NCI-H128 (cell line): ENCODE results near the gene FAM210A.
"Not testable (repeated sequence)": the region's sequence is repeated elsewhere in the genome, so short reads cannot be mapped to it uniquely, and the experiment has no call there.

ENCODE experiments used
- DNase-seq: peaks from one replicate; lab custom pipeline; 2025; ENCODE audit not compliant: unreplicated experiment; lab: John Stamatoyannopoulos, UW

FAM210A gene

DNA sequence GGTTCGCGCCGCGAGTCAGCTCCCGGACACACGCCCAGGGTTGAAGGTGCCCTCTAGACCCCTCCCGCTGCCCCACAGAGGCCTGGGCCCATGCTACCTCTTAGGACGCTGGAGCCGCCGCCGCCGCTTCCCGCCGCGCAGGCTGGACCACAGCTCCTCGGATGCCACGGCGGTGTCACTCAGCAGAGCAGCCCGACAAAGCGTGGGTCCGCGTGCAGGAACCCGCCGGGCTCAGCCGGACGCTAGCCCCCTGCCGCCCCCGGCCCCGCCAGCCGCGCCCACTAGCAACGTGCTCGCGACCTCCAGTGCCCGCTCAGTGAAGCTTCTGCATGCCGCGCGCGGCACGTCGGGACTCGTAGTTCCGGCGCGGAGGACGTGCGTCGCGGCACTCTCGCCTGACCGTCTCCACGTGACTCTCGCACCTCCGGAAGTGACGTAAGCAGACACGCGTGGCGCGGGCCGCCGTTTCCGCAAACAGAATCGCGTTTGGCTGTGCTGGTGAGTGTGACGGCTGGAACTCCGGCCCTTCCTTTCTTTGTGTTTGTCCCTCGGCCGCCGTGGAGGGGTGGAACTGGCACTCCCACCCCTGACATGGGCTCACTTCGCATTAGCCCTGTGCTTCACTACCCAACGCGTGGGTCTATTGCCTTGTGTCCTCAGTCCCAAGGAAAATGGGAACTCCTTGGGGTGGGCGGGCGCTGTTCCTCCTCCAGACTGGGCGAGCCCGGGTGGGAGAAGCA lies at the start of gene FAM210A, which contains the start of gene RNMT:
FAM210A (minus strand) TSS at position 327 of the 740 bp plus-strand sequence. CDS start 44,481 bp downstream, outside the sequence.
RNMT (plus strand) TSS at position 442 of the 740 bp plus-strand sequence. CDS start 4,845 bp downstream, outside the sequence.
- DNase-seq, result peak; percentile 90

- no peak for DNase-seq
These were observed 48.7 kb upstream of the FAM210A start for GRCh38 chr18:13775058-13775457.

DNA sequence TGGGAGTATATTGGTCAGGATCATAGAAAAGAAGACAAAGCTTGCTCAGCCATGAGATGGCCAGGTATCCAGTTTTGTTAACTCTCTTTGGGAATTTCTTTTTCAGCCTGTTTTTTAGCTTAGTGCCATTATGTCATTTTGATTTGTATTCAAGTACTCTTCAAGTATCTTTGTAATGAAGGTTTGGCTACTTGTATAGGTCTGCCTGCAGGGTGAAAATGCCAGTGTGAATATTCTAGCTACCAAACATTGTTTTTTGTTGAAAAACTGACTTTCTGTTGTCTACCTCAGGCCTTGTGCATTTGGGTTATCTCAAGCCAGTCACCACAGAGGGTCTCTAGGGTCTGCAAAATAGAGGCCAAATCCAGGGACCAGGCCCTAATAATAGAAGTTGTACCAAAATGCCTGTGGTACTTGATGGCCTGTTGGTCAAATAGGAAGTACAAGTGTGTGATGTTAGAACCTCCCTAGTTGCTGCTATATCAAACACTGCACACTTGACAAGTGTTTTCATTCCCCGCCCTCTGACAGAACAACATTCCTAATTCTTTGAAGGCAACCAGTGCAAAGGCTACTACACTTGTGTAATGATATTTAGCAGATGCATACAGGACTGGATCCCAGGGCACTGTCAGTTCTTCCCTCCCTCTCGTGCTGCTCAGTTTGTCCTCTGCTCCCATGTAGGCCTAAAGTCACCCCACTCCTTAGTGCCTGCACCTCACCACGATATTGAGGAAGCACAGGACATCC lies 36.5 kb upstream of the FAM210A start:
- DNase-seq, result no peak

GRCh38 chr18:13760047-13760446 lies 33.7 kb upstream of the FAM210A start:
- DNase-seq, result no peak

DNA sequence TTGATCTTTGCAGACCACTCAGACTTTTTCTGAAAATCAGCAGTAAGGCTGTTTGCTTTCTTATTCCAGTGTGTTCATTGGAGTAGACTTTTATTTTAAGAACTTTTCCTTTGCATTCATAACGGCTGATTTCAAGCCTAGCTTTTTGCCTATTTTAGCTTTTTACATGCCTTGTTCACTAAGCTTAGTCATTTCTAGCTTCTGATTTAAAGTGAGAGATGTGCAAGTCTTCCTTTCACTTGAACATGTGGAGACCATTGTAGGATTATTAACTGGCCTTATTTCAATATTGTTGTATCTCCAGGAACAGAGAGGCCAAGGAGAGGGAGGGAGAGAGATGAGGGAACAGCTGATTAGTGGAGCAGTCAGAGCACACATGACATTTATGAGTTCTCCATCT lies 32.3 kb upstream of the FAM210A start:
- DNase-seq, result no peak

DNA sequence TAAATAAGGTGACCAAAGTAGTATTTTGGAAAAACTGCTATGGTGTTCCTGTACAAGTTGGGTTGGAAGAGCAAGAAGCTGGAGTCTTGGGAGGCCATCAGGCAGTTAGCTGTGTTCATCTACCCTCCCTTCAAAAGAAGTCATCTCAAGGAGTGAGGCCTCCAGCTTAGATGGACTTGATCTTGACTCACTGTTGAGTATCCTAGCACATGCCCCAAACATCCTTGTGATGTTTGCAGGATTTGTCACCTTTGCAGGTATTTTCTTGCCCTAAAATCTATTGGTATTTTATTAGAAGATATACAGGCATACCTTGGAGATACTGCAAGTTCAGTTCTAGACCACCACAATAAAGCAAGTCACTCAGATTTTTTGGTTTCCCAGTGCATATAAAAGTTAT lies 30.3 kb upstream of the FAM210A start:
- DNase-seq, result no peak

GRCh38 chr18:13756261-13756660 lies 29.9 kb upstream of the FAM210A start:
- DNase-seq, result no peak

DNA sequence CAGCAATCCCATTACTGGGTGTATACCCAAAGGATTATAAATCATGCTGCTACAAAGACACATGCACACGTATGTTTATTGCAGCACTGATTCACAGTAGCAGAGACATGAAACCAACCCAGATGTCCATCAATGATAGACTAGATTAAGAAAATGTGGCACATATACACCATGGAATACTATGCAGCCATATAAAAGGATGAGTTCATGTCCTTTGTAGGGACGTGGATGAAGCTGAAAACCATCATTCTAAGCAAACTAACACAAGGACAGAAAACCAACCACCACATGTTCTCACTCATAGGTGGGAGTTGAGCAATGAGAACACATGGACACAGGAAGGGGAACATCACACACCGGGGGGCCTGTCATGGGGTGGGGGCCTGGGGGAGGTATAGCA lies 25.2 kb upstream of the FAM210A start:
- not testable (repeated sequence) for DNase-seq

GRCh38 chr18:13746633-13747032 lies 20.3 kb upstream of the FAM210A start:
- no peak for DNase-seq

GRCh38 chr18:13745696-13746095 lies 19.3 kb upstream of the FAM210A start:
- no peak for DNase-seq

DNA sequence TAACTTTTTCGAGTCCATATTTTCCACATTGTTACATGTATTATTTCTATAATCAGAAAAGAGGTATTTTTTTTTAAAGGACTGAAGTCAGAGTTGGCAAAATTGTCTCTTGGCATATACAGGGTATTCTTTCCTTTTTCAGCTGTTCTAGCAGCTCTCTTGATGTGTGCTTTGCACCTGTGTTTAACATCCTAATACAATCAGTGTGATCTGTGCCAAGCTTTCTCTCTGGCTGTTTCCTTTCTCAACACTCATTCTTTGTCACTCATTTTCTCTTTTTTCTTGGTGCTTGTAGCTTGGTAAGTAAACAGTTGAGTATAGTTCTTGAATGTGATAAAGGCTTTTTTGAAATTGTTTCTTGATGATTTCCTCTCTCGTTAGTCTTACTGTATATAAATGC lies 9.3 kb upstream of the FAM210A start:
- no peak for DNase-seq

- DNase-seq, result no peak
These were observed 4.1 kb upstream of the FAM210A start for GRCh38 chr18:13730481-13730880.

DNA sequence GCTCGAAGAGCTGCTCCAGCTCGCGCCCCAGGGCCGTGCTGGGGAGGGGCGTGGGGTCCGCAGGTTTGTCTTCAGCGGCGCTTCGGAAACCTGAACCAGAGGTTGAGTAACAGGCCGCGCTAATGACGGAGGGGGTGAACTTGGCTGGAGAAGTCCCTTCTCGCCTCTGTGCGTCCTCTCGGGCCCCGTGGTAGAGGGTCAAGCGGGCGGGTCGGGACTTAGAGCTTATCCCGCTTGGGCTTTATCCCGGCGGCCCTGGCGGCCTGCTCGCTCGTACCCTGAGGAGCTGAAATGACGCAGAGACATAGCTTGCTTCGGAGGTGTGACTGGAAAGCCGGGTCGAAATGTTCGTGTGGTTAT lies 594 bp upstream of the FAM210A start:
- DNase-seq, result no peak

DNA sequence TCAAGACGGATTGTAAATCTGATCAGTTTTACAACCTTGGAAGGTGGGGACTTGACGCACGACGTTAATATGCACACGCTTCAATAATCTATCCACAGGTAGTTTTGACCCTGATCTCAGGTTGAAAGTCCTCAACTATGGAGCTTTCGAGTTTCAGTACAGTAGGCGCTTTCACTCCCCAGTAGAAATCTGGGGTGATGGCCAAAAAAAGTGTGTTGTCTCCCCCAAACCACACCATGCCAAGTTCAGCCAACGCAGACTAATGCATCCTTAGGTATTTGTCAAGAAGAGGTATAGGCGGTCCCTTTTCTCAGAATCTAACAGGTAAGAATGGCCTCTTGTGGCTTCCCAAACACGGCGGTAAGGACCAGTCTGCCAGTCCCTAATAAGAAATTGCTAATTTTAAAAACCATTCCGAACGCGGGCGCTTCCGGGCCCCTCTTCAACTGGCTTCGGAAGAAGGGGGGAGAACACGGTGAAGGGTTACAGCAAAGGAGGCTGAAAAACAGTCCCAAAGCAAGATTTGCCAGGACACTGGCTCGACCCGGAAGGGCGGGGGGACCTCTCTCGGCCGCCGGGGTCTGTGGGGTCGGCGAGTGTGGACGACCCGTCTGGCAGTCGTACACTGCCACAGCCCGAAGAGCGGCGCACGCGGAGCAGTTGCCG lies 659 bp downstream of the FAM210A start:
- DNase-seq, result no peak

- DNase-seq, result no peak
These were observed 5.5 kb downstream of the FAM210A start for GRCh38 chr18:13720847-13721246.

GRCh38 chr18:13720123-13720522 lies 6.2 kb downstream of the FAM210A start:
- no peak for DNase-seq

DNA sequence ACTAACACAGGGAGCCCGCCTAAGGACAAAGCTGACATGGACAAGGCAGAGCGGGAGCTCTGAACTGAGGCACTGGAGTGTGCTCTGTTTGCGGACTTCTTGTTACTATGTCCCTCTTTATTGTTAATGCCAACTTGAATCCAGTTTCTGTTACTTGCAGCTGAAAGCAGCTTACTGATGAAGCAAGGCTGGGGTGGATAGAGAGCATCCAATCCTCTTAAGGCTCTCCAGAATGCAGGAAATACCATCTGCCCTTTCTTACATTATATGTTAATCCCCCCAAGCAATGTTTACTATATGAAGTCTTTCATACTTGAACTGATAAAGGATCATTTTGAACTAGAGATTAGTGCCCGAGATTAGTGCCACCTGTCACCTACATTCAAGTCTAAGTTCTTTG lies 9.4 kb downstream of the FAM210A start:
- DNase-seq, result no peak

GRCh38 chr18:13715330-13715729 lies 11.0 kb downstream of the FAM210A start:
- DNase-seq, result no peak

GRCh38 chr18:13713455-13714055 lies 12.8 kb downstream of the FAM210A start:
- DNase-seq, result no peak

- no peak for DNase-seq
These were observed 13.8 kb downstream of the FAM210A start for GRCh38 chr18:13712400-13713131.

- DNase-seq, result no peak
These were observed 15.9 kb downstream of the FAM210A start for GRCh38 chr18:13710414-13710831.
